Measurements from ENCODE around the gene PDIA2.

PDIA2 gene

DNA sequence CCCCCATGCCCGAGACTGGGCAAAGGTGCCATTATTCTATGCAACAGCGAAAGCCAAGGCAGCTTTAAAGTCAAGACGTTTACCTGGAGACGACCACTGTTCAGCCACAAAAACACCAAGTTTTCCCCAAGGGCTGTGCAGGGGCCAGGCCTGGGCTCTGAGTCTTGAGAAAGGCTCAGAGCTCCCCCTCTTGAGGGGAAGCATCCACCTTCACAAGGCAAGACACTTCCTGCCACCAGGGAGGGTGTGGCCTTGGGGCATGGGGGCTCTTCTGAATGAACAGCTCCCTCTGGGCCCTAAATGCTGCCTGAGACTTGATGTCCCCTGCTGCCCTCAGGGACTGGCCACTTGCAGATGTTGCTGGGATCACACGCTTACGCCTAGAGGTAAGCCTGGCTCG is 26.5 kb downstream of the PDIA2 start:
- no peak overlapping the region for H3K18ac ChIP-seq (ENCODE audit: low read depth in 1 of 2, low read length in 2 of 2)
- no peaks in the 10 kb centered on the region for H3K27me3 ChIP-seq (ENCODE audit: control insufficient read depth in 1 of 2, insufficient read depth in 1 of 2, low read length in 2 of 2)
- H3K9me3 ChIP-seq (ENCODE audit: control insufficient read depth, low read length) = no peaks in the 10 kb centered on the region
- no peak overlapping the region for H2BK120ac ChIP-seq (ENCODE audit: low read depth, low read length)
- H2BK15ac ChIP-seq (ENCODE audit: low read depth, poor library complexity, severe bottlenecking) = no peak overlapping the region
- no peak for DNase-seq
- no peak overlapping the region for H3K23ac ChIP-seq (ENCODE audit: low read length in 2 of 2)
- no peak overlapping the region for H3K4me3 ChIP-seq (ENCODE audit: insufficient read depth in 1 of 2, low read depth in 1 of 2, low read length in 2 of 2)
- H3K9ac ChIP-seq (ENCODE audit: low read length) = no peak overlapping the region
- H4K91ac ChIP-seq (ENCODE audit: low read length) = no peak overlapping the region
- no peak overlapping the region for H3K4me2 ChIP-seq (ENCODE audit: low read length, poor library complexity, severe bottlenecking)
- H3K27ac ChIP-seq (ENCODE audit: low read length, poor library complexity, severe bottlenecking) = no peak overlapping the region
- WGBS = 92% methylated on average over 7 of the region's 7 CpGs
- peaks cover 31% of the 10 kb centered on the region for H3K79me1 ChIP-seq (replicated peaks; ENCODE audit: low read length, poor library complexity, severe bottlenecking)
- H2AK5ac ChIP-seq (ENCODE audit: low read length, severe bottlenecking) = no peak overlapping the region
- no peaks in the 10 kb centered on the region for H3K4me1 ChIP-seq (ENCODE audit: control insufficient read depth, insufficient read depth, low read depth, low read length)
- no peak overlapping the region for H2BK5ac ChIP-seq (ENCODE audit: low read depth, low read length, poor library complexity, severe bottlenecking)
- H3K36me3 ChIP-seq (ENCODE audit: control insufficient read depth in 1 of 2, insufficient read depth in 2 of 2, low read depth in 1 of 2, low read length in 2 of 2) = peaks cover 61 to 75% of the 10 kb centered on the region in 2 experiments
- H3K14ac ChIP-seq (ENCODE audit: low read length in 2 of 2) = no peak overlapping the region
- H2AFZ ChIP-seq (ENCODE audit: low read depth, low read length) = no peak overlapping the region
- H2BK12ac ChIP-seq (ENCODE audit: low read length in 2 of 2) = no peak overlapping the region
- no peak overlapping the region for H4K8ac ChIP-seq (ENCODE audit: low read length)
- no peak overlapping the region for H3K4ac ChIP-seq (ENCODE audit: low read depth in 1 of 2, low read length in 2 of 2)

DNA sequence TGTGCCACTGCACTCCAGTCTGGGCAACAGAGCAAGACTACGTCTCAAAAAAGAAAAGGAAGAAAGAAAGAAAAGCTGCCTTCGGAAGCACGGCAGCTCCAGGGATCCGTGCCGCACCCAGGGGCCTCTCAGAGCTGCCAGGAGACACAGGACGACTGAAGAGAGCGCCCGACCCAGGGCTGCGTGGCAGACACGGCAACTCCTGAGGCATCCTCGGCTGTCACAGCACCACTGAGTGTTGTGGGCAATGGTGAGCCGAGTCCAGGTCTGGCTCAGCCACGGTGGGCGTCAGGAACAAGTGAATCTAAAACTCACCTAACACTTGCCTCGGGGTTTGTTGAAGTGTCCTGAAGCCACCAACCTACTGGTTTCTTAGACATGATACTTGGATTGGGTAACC is 28.8 kb downstream of the PDIA2 start:
- H2BK12ac ChIP-seq (ENCODE audit: low read length in 2 of 2) = no peak overlapping the region
- DNase-seq = no peak
- no peak overlapping the region for H3K18ac ChIP-seq (ENCODE audit: low read depth in 1 of 2, low read length in 2 of 2)
- no peak overlapping the region for H4K8ac ChIP-seq (ENCODE audit: low read length)
- H2AFZ ChIP-seq (ENCODE audit: low read depth, low read length) = no peak overlapping the region
- H3K23ac ChIP-seq (ENCODE audit: low read length in 2 of 2) = no peak overlapping the region
- H3K27me3 ChIP-seq (ENCODE audit: control insufficient read depth in 1 of 2, insufficient read depth in 1 of 2, low read length in 2 of 2) = no peaks in the 10 kb centered on the region
- peaks cover 29% of the 10 kb centered on the region for H3K79me1 ChIP-seq (replicated peaks; ENCODE audit: low read length, poor library complexity, severe bottlenecking)
- no peak overlapping the region for H2BK15ac ChIP-seq (ENCODE audit: low read depth, poor library complexity, severe bottlenecking)
- H3K9me3 ChIP-seq (ENCODE audit: control insufficient read depth, low read length) = no peaks in the 10 kb centered on the region
- H3K4me2 ChIP-seq (ENCODE audit: low read length, poor library complexity, severe bottlenecking) = no peak overlapping the region
- no peaks in the 10 kb centered on the region for H3K4me1 ChIP-seq (ENCODE audit: control insufficient read depth, insufficient read depth, low read depth, low read length)
- 97% methylated on average over 15 of the region's 15 CpGs for WGBS
- H3K36me3 ChIP-seq (ENCODE audit: control insufficient read depth in 1 of 2, insufficient read depth in 2 of 2, low read depth in 1 of 2, low read length in 2 of 2) = peaks cover 53 to 65% of the 10 kb centered on the region in 2 experiments
- no peak overlapping the region for H3K9ac ChIP-seq (ENCODE audit: low read length)
- no peak overlapping the region for H4K91ac ChIP-seq (ENCODE audit: low read length)
- no peak overlapping the region for H2AK5ac ChIP-seq (ENCODE audit: low read length, severe bottlenecking)
- H3K4me3 ChIP-seq (ENCODE audit: insufficient read depth in 1 of 2, low read depth in 1 of 2, low read length in 2 of 2) = no peak overlapping the region
- no peak overlapping the region for H2BK5ac ChIP-seq (ENCODE audit: low read depth, low read length, poor library complexity, severe bottlenecking)
- H3K27ac ChIP-seq (ENCODE audit: low read length, poor library complexity, severe bottlenecking) = no peak overlapping the region
- no peak overlapping the region for H2BK120ac ChIP-seq (ENCODE audit: low read depth, low read length)
- no peak overlapping the region for H3K4ac ChIP-seq (ENCODE audit: low read depth in 1 of 2, low read length in 2 of 2)
- no peak overlapping the region for H3K14ac ChIP-seq (ENCODE audit: low read length in 2 of 2)

DNA sequence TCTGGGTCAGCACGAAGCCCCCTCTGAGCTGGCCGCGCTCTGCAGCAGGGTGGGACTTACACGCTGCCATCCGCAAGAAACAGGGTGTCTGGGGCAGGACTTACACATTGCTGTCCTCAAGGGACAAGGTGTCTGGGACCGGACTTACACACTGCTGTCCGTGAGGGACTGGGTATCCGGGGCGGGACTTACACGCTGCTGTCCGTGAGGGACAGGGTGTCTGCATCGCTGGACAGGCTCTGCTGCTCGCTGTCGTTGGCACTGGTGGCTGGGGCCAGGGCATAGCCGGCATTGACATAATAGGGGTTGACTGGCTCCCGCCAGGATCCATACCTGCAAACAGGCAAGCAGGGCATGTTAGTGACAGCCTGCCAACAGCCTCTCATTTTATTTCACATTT is 31.4 kb downstream of the PDIA2 start:
- no peak overlapping the region for H3K14ac ChIP-seq (ENCODE audit: low read length in 2 of 2)
- H3K4me2 ChIP-seq (ENCODE audit: low read length, poor library complexity, severe bottlenecking) = no peak overlapping the region
- 96% methylated on average over 15 of the region's 16 CpGs for WGBS
- peaks cover 47 to 71% of the 10 kb centered on the region in 2 experiments for H3K36me3 ChIP-seq (ENCODE audit: control insufficient read depth in 1 of 2, insufficient read depth in 2 of 2, low read depth in 1 of 2, low read length in 2 of 2)
- H2AFZ ChIP-seq (ENCODE audit: low read depth, low read length) = no peak overlapping the region
- no peaks in the 10 kb centered on the region for H3K9me3 ChIP-seq (ENCODE audit: control insufficient read depth, low read length)
- H3K27ac ChIP-seq (ENCODE audit: low read length, poor library complexity, severe bottlenecking) = no peak overlapping the region
- no peak overlapping the region for H2AK5ac ChIP-seq (ENCODE audit: low read length, severe bottlenecking)
- H4K8ac ChIP-seq (ENCODE audit: low read length) = peak overlapping the region; percentile 22
- H2BK12ac ChIP-seq (ENCODE audit: low read length in 2 of 2) = no peak overlapping the region
- H3K23ac ChIP-seq (ENCODE audit: low read length in 2 of 2) = no peak overlapping the region
- DNase-seq = no peak
- H3K18ac ChIP-seq (ENCODE audit: low read depth in 1 of 2, low read length in 2 of 2) = no peak overlapping the region
- H3K79me1 ChIP-seq (replicated peaks; ENCODE audit: low read length, poor library complexity, severe bottlenecking) = peaks cover 37% of the 10 kb centered on the region
- no peak overlapping the region for H2BK5ac ChIP-seq (ENCODE audit: low read depth, low read length, poor library complexity, severe bottlenecking)
- H3K27me3 ChIP-seq (ENCODE audit: control insufficient read depth in 1 of 2, insufficient read depth in 1 of 2, low read length in 2 of 2) = no peaks in the 10 kb centered on the region
- peaks cover 8% of the 10 kb centered on the region for H3K4me1 ChIP-seq (ENCODE audit: control insufficient read depth, insufficient read depth, low read depth, low read length)
- H3K4ac ChIP-seq (ENCODE audit: low read depth in 1 of 2, low read length in 2 of 2) = no peak overlapping the region
- no peak overlapping the region for H3K9ac ChIP-seq (ENCODE audit: low read length)
- no peak overlapping the region for H2BK15ac ChIP-seq (ENCODE audit: low read depth, poor library complexity, severe bottlenecking)
- peak overlapping the region; percentile 29 for H4K91ac ChIP-seq (ENCODE audit: low read length)
- H3K4me3 ChIP-seq (ENCODE audit: insufficient read depth in 1 of 2, low read depth in 1 of 2, low read length in 2 of 2) = no peak overlapping the region
- H2BK120ac ChIP-seq (ENCODE audit: low read depth, low read length) = no peak overlapping the region

DNA sequence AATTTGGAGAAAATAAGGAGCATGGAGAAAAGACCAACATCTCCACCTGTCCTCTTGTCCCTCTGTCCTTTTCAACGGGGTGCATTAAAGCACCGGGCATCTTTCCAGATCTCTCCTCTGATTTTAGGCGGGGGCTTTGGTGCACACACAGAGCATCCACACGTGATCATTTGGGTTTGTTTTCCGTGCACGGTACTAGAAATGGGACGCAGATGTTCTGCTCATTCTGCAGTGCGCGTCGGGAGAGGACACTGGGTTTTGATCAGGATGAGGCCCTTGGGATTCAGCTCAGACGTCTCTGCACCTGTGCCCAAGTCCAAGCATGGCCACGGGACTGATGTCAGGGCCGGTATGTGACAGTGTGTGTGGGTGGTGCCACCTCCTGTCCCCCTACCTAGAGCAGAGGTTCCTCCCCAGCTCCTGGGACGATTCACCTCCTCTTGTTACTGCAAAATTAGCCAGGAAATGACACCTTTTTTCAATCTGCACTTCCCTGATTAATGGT is 31.9 kb downstream of the PDIA2 start:
- Histone ChIP-seq H3K18ac (ENCODE audit: low read depth in 1 of 2, low read length in 2 of 2) (no peak overlapping the region), H3K23ac (ENCODE audit: low read length in 2 of 2) (no peak overlapping the region), H3K79me1 (replicated peaks; ENCODE audit: low read length, poor library complexity, severe bottlenecking) (peaks cover 39% of the 10 kb centered on the region), H3K4ac (ENCODE audit: low read depth in 1 of 2, low read length in 2 of 2) (no peak overlapping the region), H3K9me3 (ENCODE audit: control insufficient read depth, low read length) (no peaks in the 10 kb centered on the region), H4K91ac (ENCODE audit: low read length) (no peak overlapping the region), H3K14ac (ENCODE audit: low read length in 2 of 2) (no peak overlapping the region), H2BK15ac (ENCODE audit: low read depth, poor library complexity, severe bottlenecking) (no peak overlapping the region), H4K8ac (ENCODE audit: low read length) (no peak overlapping the region), H3K4me3 (ENCODE audit: insufficient read depth in 1 of 2, low read depth in 1 of 2, low read length in 2 of 2) (no peak overlapping the region), H3K4me1 (ENCODE audit: control insufficient read depth, insufficient read depth, low read depth, low read length) (peaks cover 8% of the 10 kb centered on the region), H2BK120ac (ENCODE audit: low read depth, low read length) (no peak overlapping the region), H2BK5ac (ENCODE audit: low read depth, low read length, poor library complexity, severe bottlenecking) (no peak overlapping the region), H2AK5ac (ENCODE audit: low read length, severe bottlenecking) (no peak overlapping the region), H3K36me3 (ENCODE audit: control insufficient read depth in 1 of 2, insufficient read depth in 2 of 2, low read depth in 1 of 2, low read length in 2 of 2) (peaks cover 43 to 67% of the 10 kb centered on the region in 2 experiments), H3K9ac (ENCODE audit: low read length) (no peak overlapping the region), H3K27ac (ENCODE audit: low read length, poor library complexity, severe bottlenecking) (no peak overlapping the region), H2AFZ (ENCODE audit: low read depth, low read length) (no peak overlapping the region), H3K4me2 (ENCODE audit: low read length, poor library complexity, severe bottlenecking) (no peak overlapping the region), H3K27me3 (ENCODE audit: control insufficient read depth in 1 of 2, insufficient read depth in 1 of 2, low read length in 2 of 2) (no peaks in the 10 kb centered on the region), H2BK12ac (ENCODE audit: low read length in 2 of 2) (no peak overlapping the region)
- DNase-seq = no peak
- 96% methylated on average over 14 of the region's 14 CpGs for WGBS
